ENCODE measurements around the gene TKTL1. TPM values are rescaled to one million over a fixed set of nuclear protein-coding genes. Genes with fewer than 3 reads are reported as not detected.

The TKTL1 gene
- total RNA-seq, 3 donors from 2014 or later: not detected

DNA sequence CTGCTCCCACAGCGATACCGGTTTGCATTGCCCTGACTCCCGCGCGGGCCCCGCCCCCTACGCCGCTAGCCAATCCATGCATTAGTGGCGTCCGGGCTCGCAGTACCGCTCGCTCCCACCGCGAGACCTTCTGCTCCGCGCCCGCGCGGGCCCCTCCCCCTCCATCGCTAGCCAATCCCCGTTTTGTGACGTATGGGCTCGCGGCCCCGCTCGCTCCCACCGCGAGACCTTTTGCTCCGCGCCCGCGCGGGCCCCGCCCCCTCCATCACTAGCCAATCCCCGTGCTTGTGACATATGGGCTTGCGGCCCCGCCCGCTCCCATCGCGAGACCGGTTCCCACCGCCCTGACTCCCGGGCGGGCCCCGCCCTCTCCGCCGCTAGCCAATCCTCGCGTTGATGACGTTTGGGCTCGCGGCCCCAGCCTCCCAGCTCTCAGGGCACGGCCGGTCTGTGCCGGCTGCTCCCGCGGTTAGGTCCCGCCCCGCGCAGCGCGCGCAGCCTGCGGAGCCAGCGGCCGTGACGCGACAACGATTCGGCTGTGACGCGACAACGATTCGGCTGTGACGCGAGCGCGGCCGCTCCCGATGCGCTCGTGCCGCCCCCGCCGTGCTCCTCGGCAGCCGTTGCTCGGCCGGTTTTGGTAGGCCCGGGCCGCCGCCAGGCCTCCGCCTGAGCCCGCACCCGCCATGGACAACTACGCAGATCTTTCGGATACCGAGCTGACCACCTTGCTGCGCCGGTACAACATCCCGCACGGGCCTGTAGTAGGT, 83.4 kb downstream of the TKTL1 start, which contains the start of gene EMD:
Gene EMD (plus strand): TSS at position 497 of the 770 bp plus-strand sequence. CDS start 190 bp downstream, at position 687.
- Mint-ChIP-seq H3K4me3 (peak within 1 kb of the TSS; percentile 90), H3K36me3 (ENCODE audit: insufficient read depth) (peaks cover 2% of the 10 kb centered on the region), H3K4me1 (ENCODE audit: low read depth) (peaks cover 13% of the 10 kb centered on the region), H3K27me3 (ENCODE audit: low read depth) (no peaks in the 10 kb centered on the region), H3K9me3 (no peaks in the 10 kb centered on the region)
- DNase-seq (peak; percentile 94), ATAC-seq (peak; percentile 85)

DNA sequence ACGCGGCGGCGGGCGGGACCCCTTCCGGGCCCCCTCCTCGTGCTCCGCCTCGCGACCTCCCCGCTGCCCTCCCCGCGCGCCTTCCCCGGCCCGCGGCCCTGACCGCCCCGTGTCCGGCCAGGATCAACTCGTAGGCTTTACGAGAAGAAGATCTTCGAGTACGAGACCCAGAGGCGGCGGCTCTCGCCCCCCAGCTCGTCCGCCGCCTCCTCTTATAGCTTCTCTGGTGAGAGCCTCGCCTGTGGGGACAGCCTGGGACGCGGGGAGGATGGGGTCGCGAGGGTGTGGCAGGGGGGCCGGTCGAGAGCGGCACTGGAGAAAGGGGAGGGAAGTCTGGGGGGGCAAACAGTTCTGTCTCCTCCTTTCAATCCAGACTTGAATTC, 84.0 kb downstream of the TKTL1 start:
- peaks cover 13% of the 10 kb centered on the region for H3K4me1 Mint-ChIP-seq (ENCODE audit: low read depth)
- no peaks in the 10 kb centered on the region for H3K9me3 Mint-ChIP-seq
- no peaks in the 10 kb centered on the region for H3K27me3 Mint-ChIP-seq (ENCODE audit: low read depth)
- DNase-seq: no peak
- peak overlapping the region; percentile 90 for H3K4me3 Mint-ChIP-seq
- ATAC-seq: no peak
- peaks cover 2% of the 10 kb centered on the region for H3K36me3 Mint-ChIP-seq (ENCODE audit: insufficient read depth)

Other genes with a start within 250 kb of the TKTL1 start
- gene MECP2, start 198.1 kb upstream of the TKTL1 start, total RNA-seq: 10 to 100 TPM; 42.6 to 46.7 (median 45.7) TPM
- gene OPN1LW, start 151.6 kb upstream of the TKTL1 start, total RNA-seq: not detected
- not detected for gene OPN1MW, start 113.2 kb upstream of the TKTL1 start, total RNA-seq
- gene OPN1MW2, start 76.0 kb upstream of the TKTL1 start, total RNA-seq: not detected
- gene OPN1MW3, start 38.2 kb upstream of the TKTL1 start, total RNA-seq: not detected
- not detected for gene TEX28, start 671 bp upstream of the TKTL1 start, total RNA-seq
- 100 to 1,000 TPM; 765 to 924 (median 866) TPM for gene FLNA, start 78.8 kb downstream of the TKTL1 start, total RNA-seq
- gene EMD, start 83.5 kb downstream of the TKTL1 start, total RNA-seq: 100 to 1,000 TPM; 107 to 113 (median 111) TPM
- 1,000 to 10,000 TPM; 3,297 to 3,503 (median 3,452) TPM for gene RPL10, start 102.6 kb downstream of the TKTL1 start, total RNA-seq
- gene DNASE1L1, start 113.5 kb downstream of the TKTL1 start, total RNA-seq: 1 to 10 TPM; 4.0 to 7.3 (median 5.1) TPM
- gene TAFAZZIN, start 115.7 kb downstream of the TKTL1 start, total RNA-seq: 10 to 100 TPM; 37.9 to 39.3 (median 38.2) TPM
- 10 to 100 TPM; 33.7 to 42.2 (median 40.8) TPM for gene ATP6AP1, start 132.9 kb downstream of the TKTL1 start, total RNA-seq
- 100 to 1,000 TPM; 107 to 126 (median 116) TPM for gene GDI1, start 141.4 kb downstream of the TKTL1 start, total RNA-seq
- gene FAM50A, start 148.3 kb downstream of the TKTL1 start, total RNA-seq: 10 to 100 TPM; 60.2 to 61.9 (median 61.6) TPM
- gene PLXNA3, start 162.5 kb downstream of the TKTL1 start, total RNA-seq: 10 to 100 TPM; 26.6 to 33.8 (median 27.6) TPM
- 10 to 100 TPM; 76.1 to 89.9 (median 88.1) TPM for gene LAGE3, start 183.5 kb downstream of the TKTL1 start, total RNA-seq
- gene UBL4A, start 190.8 kb downstream of the TKTL1 start, total RNA-seq: 10 to 100 TPM; 51.5 to 63.2 (median 59.1) TPM
- 10 to 100 TPM; 31.3 to 32.0 (median 31.9) TPM for gene SLC10A3, start 194.8 kb downstream of the TKTL1 start, total RNA-seq
- gene FAM3A, start 220.4 kb downstream of the TKTL1 start, total RNA-seq: 10 to 100 TPM; 30.4 to 40.7 (median 30.8) TPM

Measured in activated T-cell treated with anti-CD3 and anti-CD28 coated beads, Interleukin-2, amount 50 U/mL, for 4 hours (primary cell).